ENCODE measurements around the gene CDK6. TPM values are rescaled to one million over a fixed set of nuclear protein-coding genes. Genes with fewer than 3 reads are reported as not detected.

Gene CDK6
- polyA plus RNA-seq, 1 donor (not counting 4 experiments of a cell fraction or from before 2014, with no cell fraction given) = 53.5 TPM

- FAIRE-seq (peak; percentile 41), DNase-seq (ENCODE audit: low read depth, low spot score) (no peak)
- H3K36me3 ChIP-seq (ENCODE audit: control insufficient read depth in 2 of 2, extremely low read depth in 1 of 2, insufficient read depth in 2 of 2, low read length in 2 of 2) = peaks cover 3% of the 10 kb centered on the region in 2 experiments
- TF ChIP-seq EZH2 (IDR thresholded peaks at IDR 0.05; ENCODE audit: low read length) = no peak
- TF ChIP-seq, protein P1, sequence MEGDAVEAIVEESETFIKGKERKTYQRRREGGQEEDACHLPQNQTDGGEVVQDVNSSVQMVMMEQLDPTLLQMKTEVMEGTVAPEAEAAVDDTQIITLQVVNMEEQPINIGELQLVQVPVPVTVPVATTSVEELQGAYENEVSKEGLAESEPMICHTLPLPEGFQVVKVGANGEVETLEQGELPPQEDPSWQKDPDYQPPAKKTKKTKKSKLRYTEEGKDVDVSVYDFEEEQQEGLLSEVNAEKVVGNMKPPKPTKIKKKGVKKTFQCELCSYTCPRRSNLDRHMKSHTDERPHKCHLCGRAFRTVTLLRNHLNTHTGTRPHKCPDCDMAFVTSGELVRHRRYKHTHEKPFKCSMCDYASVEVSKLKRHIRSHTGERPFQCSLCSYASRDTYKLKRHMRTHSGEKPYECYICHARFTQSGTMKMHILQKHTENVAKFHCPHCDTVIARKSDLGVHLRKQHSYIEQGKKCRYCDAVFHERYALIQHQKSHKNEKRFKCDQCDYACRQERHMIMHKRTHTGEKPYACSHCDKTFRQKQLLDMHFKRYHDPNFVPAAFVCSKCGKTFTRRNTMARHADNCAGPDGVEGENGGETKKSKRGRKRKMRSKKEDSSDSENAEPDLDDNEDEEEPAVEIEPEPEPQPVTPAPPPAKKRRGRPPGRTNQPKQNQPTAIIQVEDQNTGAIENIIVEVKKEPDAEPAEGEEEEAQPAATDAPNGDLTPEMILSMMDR (optimal IDR thresholded peaks at IDR 0.05 in 1 of 3, IDR thresholded peaks at IDR 0.05 in 1 of 3, conservative IDR thresholded peaks at IDR 0.05 in 1 of 3; ENCODE audit: extremely low read depth in 1 of 3, insufficient read depth in 2 of 3, low read length in 3 of 3) = no peak
- no peak overlapping the region for H3K27ac ChIP-seq (ENCODE audit: control insufficient read depth, insufficient read depth, low read length)
- H3K27me3 ChIP-seq (ENCODE audit: control insufficient read depth, extremely low read depth, insufficient read depth, low read length) = no peaks in the 10 kb centered on the region
- dilution Hi-C loops (cut with MboI; ENCODE audit: extremely low pct_ligation_motif_present, low sequenced_read_pairs) = no loop called here
- H3K4me3 ChIP-seq (ENCODE audit: control insufficient read depth in 2 of 3, extremely low read depth in 1 of 3, insufficient read depth in 2 of 3, low read depth in 1 of 3, low read length in 3 of 3) = no peak overlapping the region
- no peaks in the 10 kb centered on the region for H3K9me3 ChIP-seq (ENCODE audit: control insufficient read depth, low read depth, low read length)
- no peak overlapping the region for H3K4me2 ChIP-seq (ENCODE audit: control insufficient read depth, extremely low read depth, insufficient read depth, low read depth, low read length)
- no peaks in the 10 kb centered on the region for H3K9me1 ChIP-seq (ENCODE audit: control insufficient read depth, extremely low read depth, insufficient read depth, low read length)
- H3K9ac ChIP-seq (ENCODE audit: control insufficient read depth, extremely low read depth, insufficient read depth, low read length) = no peak overlapping the region
- no peak overlapping the region for H2AFZ ChIP-seq (ENCODE audit: control insufficient read depth, low read length)
- H3K4me1 ChIP-seq (ENCODE audit: control insufficient read depth, extremely low read depth, insufficient read depth, low read length) = peaks cover 9% of the 10 kb centered on the region
- no peaks in the 10 kb centered on the region for H4K20me1 ChIP-seq (ENCODE audit: control insufficient read depth, extremely low read depth, insufficient read depth, low read length)
- peaks cover 30% of the 10 kb centered on the region for H3K79me2 ChIP-seq (ENCODE audit: control insufficient read depth, insufficient read depth, low read length)
Observed at GRCh38 chr7:92671505-92672169, 164.7 kb downstream of the CDK6 start.

DNA sequence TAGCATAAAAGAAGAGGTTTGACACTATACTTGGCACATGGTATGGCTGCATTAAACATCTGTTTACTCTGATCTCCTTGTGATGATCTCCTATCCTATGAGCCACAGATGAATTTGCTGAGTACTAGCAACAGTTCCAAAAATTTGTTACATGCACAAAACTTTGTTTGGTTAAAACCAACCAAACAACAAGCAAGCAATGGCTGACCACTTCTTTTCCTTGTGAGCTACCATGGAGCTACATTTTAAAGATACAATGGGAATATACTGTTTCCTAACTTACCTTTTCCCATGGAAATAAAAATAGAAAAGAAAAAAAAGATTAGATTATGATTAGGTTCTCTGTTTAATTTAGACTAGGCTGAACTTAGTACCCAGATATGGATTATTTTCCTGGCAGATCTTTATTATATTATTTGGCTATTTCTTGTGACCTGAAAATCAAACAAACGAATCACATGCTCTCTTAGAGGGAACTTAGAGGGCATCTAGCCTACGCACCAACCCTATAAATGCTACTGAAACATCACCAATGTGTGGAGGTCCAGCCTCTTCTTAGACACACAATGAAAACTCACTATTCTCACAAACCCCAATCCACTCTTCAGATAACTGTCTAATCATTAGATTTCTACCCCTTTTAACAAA is 166.0 kb downstream of the CDK6 start:
- Histone ChIP-seq H3K79me2 (ENCODE audit: control insufficient read depth, insufficient read depth, low read length) (peaks cover 40% of the 10 kb centered on the region), H2AFZ (ENCODE audit: control insufficient read depth, low read length) (no peak overlapping the region), H3K9ac (ENCODE audit: control insufficient read depth, extremely low read depth, insufficient read depth, low read length) (no peak overlapping the region), H3K4me3 (ENCODE audit: control insufficient read depth in 2 of 3, extremely low read depth in 1 of 3, insufficient read depth in 2 of 3, low read depth in 1 of 3, low read length in 3 of 3) (no peak overlapping the region), H3K9me3 (ENCODE audit: control insufficient read depth, low read depth, low read length) (no peaks in the 10 kb centered on the region), H3K36me3 (ENCODE audit: control insufficient read depth in 2 of 2, extremely low read depth in 1 of 2, insufficient read depth in 2 of 2, low read length in 2 of 2) (peaks cover 6% of the 10 kb centered on the region in 2 experiments), H3K27me3 (ENCODE audit: control insufficient read depth, extremely low read depth, insufficient read depth, low read length) (no peaks in the 10 kb centered on the region), H3K9me1 (ENCODE audit: control insufficient read depth, extremely low read depth, insufficient read depth, low read length) (no peaks in the 10 kb centered on the region), H3K27ac (ENCODE audit: control insufficient read depth, insufficient read depth, low read length) (no peak overlapping the region), H4K20me1 (ENCODE audit: control insufficient read depth, extremely low read depth, insufficient read depth, low read length) (no peaks in the 10 kb centered on the region), H3K4me2 (ENCODE audit: control insufficient read depth, extremely low read depth, insufficient read depth, low read depth, low read length) (no peak overlapping the region), H3K4me1 (ENCODE audit: control insufficient read depth, extremely low read depth, insufficient read depth, low read length) (peaks cover 9% of the 10 kb centered on the region)
- dilution Hi-C loops (cut with MboI; ENCODE audit: extremely low pct_ligation_motif_present, low sequenced_read_pairs) = no loop called here
- FAIRE-seq (no peak), DNase-seq (ENCODE audit: low read depth, low spot score) (no peak)
- TF ChIP-seq EZH2 (IDR thresholded peaks at IDR 0.05; ENCODE audit: low read length) = no peak
- TF ChIP-seq, protein P1 (optimal IDR thresholded peaks at IDR 0.05 in 1 of 3, IDR thresholded peaks at IDR 0.05 in 1 of 3, conservative IDR thresholded peaks at IDR 0.05 in 1 of 3; ENCODE audit: extremely low read depth in 1 of 3, insufficient read depth in 2 of 3, low read length in 3 of 3) = no peak

All from keratinocyte (primary cell).